Measurements from ENCODE around the gene RPLP2. TPM values are rescaled to one million over a fixed set of nuclear protein-coding genes. Genes with fewer than 3 reads are reported as not detected.

Gene RPLP2
- total RNA-seq, 1 donor = 220 TPM

DNA sequence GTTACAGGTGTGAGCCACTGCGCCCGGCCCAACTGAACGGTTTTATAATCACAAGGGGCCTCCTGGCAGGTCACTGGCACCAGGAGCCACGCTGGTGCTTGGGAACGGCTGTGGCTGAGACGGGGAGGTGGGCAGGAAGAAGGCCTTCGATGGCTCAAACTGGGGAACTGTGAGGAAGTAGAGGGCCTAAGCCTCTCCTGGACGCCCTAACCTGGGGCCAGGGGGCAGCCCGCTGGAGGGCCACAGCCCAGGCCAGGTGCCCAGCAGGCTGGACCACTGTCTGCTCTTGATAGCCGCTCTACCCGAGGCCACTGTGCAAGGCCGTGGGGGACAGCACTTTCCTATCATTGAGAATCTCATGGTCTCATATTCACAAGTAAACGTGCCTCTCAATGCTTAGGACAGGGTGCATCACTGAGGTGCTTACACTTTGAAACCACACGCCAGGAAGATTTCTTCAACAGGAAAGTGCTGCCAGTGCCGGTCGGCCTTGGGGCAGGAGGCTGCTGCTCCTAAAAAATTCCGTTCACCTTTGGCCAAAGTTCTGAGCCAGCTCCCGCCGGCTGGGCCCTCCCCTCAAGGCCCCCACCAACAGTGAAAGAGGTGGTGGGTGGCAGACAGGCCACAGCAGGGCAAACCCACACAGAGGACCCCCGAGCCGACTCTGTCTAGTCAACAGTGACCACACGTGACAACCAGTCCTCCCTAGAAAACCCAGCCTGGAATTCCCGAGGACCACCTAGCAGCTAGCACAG is 39.7 kb upstream of the RPLP2 start:
- H3K4me3 ChIP-seq (ENCODE audit: low read depth, low read length) = no peak overlapping the region
- no peak for TF ChIP-seq CTCF (IDR thresholded peaks at IDR 0.05; ENCODE audit: insufficient read depth, low read depth, low read length)
- DNase-seq (ENCODE audit: low read depth) = no peak

DNA sequence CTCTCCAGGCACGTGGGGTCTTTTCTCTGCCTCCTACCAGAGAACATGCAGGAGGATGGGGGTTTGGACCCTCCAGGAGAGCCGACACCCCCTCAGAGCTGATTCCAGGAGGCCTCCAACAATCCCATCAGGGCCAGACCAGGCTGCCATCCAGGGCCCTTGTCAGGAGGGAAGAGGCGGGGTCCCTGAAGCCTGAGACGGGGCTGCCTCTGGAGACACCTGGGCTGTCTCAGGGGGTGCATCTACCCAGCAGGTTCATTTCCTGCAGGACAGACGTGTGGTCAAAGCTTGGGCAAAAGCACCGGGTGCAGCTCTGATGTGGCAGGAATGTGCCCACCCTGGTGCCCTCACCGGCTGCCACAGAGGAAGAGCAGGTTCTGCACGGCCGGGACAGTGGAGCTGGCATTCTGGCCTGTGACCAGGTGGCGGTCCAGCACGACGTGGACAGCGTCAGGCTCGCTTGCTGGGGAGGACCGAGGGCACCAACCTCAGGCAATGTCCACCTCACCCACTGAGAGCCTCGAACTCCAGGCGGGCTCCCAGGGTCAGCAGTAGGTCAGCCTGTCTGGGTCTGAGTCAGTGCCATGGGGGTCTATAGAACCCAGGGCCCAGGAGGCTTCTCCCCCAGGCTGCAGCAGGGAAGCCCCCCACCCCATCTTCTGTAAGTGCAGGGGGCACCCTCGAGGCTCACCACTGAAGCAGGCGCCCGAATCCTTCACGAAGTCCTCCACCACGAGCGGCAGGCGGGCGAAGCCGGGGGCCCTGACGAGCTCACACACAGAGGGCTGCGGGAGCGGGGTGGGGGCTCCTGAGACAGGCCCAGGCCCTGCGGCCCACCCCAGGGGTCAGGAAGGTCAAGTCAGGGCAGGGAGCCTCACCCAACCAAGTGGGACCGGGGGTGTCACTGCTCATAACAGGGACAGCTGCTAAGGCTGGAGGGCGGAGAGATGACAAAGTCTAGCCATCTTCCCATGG is 38.8 kb upstream of the RPLP2 start:
- no peak for DNase-seq (ENCODE audit: low read depth)
- TF ChIP-seq CTCF (IDR thresholded peaks at IDR 0.05; ENCODE audit: insufficient read depth, low read depth, low read length) = no peak
- no peak overlapping the region for H3K4me3 ChIP-seq (ENCODE audit: low read depth, low read length)

DNA sequence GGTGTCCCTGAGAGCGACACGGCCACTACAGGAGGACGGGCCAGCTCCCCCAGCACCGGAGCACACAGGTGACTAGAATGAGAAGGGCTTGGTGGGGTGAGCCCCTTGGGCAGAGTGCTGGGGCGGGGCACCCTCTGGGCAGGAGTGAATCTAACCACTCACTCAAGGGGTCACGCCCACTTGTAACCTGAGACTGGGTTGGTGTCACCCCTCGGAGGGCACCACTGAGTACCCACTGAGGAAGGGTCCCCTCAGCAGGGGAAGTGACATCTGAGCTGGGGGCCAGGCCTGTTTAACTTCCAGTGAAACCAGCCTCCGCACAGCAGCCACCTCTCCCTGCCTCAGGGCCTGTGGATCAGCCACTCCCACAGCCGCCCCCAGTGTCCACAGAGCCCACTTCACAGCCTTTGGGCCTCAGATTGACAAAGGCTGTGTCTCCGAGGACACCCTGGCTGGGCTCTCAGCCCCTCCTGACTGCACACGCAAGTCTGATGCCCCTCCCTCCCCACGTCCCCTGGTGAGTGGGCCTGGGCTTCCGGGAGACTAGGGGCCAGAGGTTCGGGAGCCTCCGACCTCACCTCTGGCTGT is 38.1 kb upstream of the RPLP2 start:
- no peak for TF ChIP-seq CTCF (IDR thresholded peaks at IDR 0.05; ENCODE audit: insufficient read depth, low read depth, low read length)
- H3K4me3 ChIP-seq (ENCODE audit: low read depth, low read length) = no peak overlapping the region
- no peak for DNase-seq (ENCODE audit: low read depth)

DNA sequence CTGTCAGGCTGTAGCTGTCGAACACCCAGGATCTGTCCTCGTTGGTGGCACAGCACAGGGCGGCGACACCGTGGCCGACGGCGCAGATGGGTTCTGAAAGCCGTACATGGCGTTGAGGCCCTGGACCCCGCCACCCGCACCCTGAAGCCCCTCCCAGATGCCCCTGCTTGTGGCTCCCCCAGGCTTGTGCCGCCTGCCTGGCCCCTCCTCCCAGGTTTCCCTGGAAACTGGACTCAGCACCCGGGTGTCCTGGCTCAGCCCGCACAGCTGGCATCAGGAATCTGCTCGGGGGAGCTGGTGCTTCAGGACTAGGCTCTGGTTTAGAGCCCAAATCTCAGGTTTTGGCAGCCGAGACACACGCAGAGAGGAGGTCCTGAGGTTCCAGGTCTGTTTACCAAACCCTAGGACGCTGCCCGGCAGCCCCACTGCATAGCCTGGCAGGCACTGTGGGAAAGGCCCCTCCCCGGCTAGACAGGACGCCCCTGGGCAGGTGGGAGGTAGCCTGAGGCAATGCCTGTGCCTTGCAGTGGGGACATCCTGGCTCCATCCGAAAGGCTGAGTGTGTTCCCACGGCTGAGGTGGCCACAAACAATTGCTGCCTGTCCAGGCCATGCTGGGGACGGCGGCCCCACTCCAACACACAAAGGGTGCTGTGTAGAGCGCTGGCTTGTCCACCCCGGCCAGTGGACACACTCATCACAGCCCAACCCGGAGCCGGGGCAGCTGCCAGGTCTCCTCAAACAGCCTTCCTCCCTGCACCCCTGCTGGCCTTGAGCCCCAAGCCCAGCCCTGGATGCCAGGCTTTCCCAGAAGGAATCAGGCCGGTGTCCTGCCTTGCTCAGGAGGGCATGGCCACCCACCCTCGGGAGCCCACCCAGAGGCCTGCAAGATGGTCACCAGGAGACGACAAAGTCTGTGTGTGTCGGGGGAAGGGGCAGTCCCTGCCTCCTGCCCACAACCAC is 37.1 kb upstream of the RPLP2 start:
- DNase-seq (ENCODE audit: low read depth) = no peak
- H3K4me3 ChIP-seq (ENCODE audit: low read depth, low read length) = no peak overlapping the region
- no peak for TF ChIP-seq CTCF (IDR thresholded peaks at IDR 0.05; ENCODE audit: insufficient read depth, low read depth, low read length)

- DNase-seq (ENCODE audit: low read depth) = no peak
- TF ChIP-seq CTCF (IDR thresholded peaks at IDR 0.05; ENCODE audit: insufficient read depth, low read depth, low read length) = no peak
Measured at GRCh38 chr11:773425-773824, 36.3 kb upstream of the RPLP2 start.

GRCh38 chr11:773830-774229 is 35.9 kb upstream of the RPLP2 start:
- TF ChIP-seq CTCF (IDR thresholded peaks at IDR 0.05; ENCODE audit: insufficient read depth, low read depth, low read length) = no peak
- no peak for DNase-seq (ENCODE audit: low read depth)

More at GRCh38 chr11:773425-773824, 36.3 kb upstream of the RPLP2 start:
- no peak overlapping the region for H3K4me3 ChIP-seq (ENCODE audit: low read depth, low read length)

More at GRCh38 chr11:773830-774229, 35.9 kb upstream of the RPLP2 start:
- no peak overlapping the region for H3K4me3 ChIP-seq (ENCODE audit: low read depth, low read length)

Data from fibroblast of villous mesenchyme (primary cell).